Measurements from ENCODE around the gene MYCN. TPM values are rescaled to one million over a fixed set of nuclear protein-coding genes. Genes with fewer than 3 reads are reported as not detected.
A peak's percentile ranks its signal among the peaks of the same experiment; 100 is the strongest.

MYCN gene
- total and polyA plus RNA-seq, 9 donors: 1.2 to 7.0 (median 2.7) TPM

GRCh38 chr2:15942711-15943345 is 2.5 kb downstream of the MYCN start:
- H3K27me3 ChIP-seq: no peaks in the 10 kb centered on the region
- H3K4me1 ChIP-seq (ENCODE audit: insufficient read depth): no peaks in the 10 kb centered on the region
- peak overlapping the region; percentile 22 for H3K4me3 ChIP-seq
- WGBS, 3 donors: 4 to 14% (median 5%) methylated on average over 22 to 34 of the region's 34 CpGs
- TF ChIP-seq EP300 (IDR thresholded peaks at IDR 0.05) (no peak), POLR2A (IDR thresholded peaks at IDR 0.05) (no peak)
- TF ChIP-seq, protein P1, sequence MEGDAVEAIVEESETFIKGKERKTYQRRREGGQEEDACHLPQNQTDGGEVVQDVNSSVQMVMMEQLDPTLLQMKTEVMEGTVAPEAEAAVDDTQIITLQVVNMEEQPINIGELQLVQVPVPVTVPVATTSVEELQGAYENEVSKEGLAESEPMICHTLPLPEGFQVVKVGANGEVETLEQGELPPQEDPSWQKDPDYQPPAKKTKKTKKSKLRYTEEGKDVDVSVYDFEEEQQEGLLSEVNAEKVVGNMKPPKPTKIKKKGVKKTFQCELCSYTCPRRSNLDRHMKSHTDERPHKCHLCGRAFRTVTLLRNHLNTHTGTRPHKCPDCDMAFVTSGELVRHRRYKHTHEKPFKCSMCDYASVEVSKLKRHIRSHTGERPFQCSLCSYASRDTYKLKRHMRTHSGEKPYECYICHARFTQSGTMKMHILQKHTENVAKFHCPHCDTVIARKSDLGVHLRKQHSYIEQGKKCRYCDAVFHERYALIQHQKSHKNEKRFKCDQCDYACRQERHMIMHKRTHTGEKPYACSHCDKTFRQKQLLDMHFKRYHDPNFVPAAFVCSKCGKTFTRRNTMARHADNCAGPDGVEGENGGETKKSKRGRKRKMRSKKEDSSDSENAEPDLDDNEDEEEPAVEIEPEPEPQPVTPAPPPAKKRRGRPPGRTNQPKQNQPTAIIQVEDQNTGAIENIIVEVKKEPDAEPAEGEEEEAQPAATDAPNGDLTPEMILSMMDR (IDR thresholded peaks at IDR 0.05): no peak
- no peaks in the 10 kb centered on the region for H3K36me3 ChIP-seq
- no peaks in the 10 kb centered on the region for H3K9me3 ChIP-seq
- intact Hi-C loops (cut with DNase I): loop anchor here in 2 of 4 donors (5.0 to 10.0 kb wide), 4 partner anchors 306 to 814 kb away; no protein-coding TSS in a partner anchor
- H3K27ac ChIP-seq: peak overlapping the region in 1 of 2 donors; percentile 30
- peak in 2 of 5 donors; percentile 8 to 26 for DNase-seq

GRCh38 chr2:15943378-15944280 is 3.3 kb downstream of the MYCN start:
- 4 to 12% (median 7%) methylated on average over 12 of the region's 12 CpGs for WGBS, 3 donors
- Histone ChIP-seq H3K4me3 (no peak overlapping the region), H3K36me3 (no peaks in the 10 kb centered on the region), H3K27me3 (no peaks in the 10 kb centered on the region), H3K4me1 (ENCODE audit: insufficient read depth) (no peaks in the 10 kb centered on the region), H3K27ac (peak overlapping the region in 1 of 2 donors; percentile 30), H3K9me3 (no peaks in the 10 kb centered on the region)
- DNase-seq: peak; percentile 39 to 66 (median 59)
- no peak for TF ChIP-seq POLR2A (IDR thresholded peaks at IDR 0.05)
- TF ChIP-seq, protein P1 (IDR thresholded peaks at IDR 0.05): peak in 1 of 3 donors; percentile 14
- no peak for TF ChIP-seq EP300 (IDR thresholded peaks at IDR 0.05)
- intact Hi-C loops (cut with DNase I): loop anchor here in 2 of 4 donors (5.0 to 10.0 kb wide), 4 partner anchors 306 to 814 kb away; no protein-coding TSS in a partner anchor

GRCh38 chr2:15944325-15945017 is 4.1 kb downstream of the MYCN start:
- intact Hi-C loops (cut with DNase I): loop anchor here in 2 of 4 donors (5.0 to 10.0 kb wide), 4 partner anchors 307 to 813 kb away; no protein-coding TSS in a partner anchor

More at GRCh38 chr2:15944325-15945017, 4.1 kb downstream of the MYCN start:
- no peaks in the 10 kb centered on the region for H3K4me1 ChIP-seq (ENCODE audit: insufficient read depth)
- no peaks in the 10 kb centered on the region for H3K9me3 ChIP-seq
- H3K27ac ChIP-seq: no peak overlapping the region
- no peaks in the 10 kb centered on the region for H3K27me3 ChIP-seq
- DNase-seq: no peak
- WGBS, 3 donors: 53 to 70% (median 64%) methylated on average over 4 of the region's 4 CpGs
- TF ChIP-seq EP300 (IDR thresholded peaks at IDR 0.05) (no peak), POLR2A (IDR thresholded peaks at IDR 0.05) (no peak)
- TF ChIP-seq, protein P1 (IDR thresholded peaks at IDR 0.05): no peak
- H3K4me3 ChIP-seq: no peak overlapping the region
- no peaks in the 10 kb centered on the region for H3K36me3 ChIP-seq

Data from ovary (tissue), 9 donors.